ENCODE measurements around the gene SPATA13. TPM values are rescaled to one million over a fixed set of nuclear protein-coding genes. Genes with fewer than 3 reads are reported as not detected.

SPATA13 gene
- total RNA-seq, 1 experiment from 2014 or later, result 21.4 TPM

DNA sequence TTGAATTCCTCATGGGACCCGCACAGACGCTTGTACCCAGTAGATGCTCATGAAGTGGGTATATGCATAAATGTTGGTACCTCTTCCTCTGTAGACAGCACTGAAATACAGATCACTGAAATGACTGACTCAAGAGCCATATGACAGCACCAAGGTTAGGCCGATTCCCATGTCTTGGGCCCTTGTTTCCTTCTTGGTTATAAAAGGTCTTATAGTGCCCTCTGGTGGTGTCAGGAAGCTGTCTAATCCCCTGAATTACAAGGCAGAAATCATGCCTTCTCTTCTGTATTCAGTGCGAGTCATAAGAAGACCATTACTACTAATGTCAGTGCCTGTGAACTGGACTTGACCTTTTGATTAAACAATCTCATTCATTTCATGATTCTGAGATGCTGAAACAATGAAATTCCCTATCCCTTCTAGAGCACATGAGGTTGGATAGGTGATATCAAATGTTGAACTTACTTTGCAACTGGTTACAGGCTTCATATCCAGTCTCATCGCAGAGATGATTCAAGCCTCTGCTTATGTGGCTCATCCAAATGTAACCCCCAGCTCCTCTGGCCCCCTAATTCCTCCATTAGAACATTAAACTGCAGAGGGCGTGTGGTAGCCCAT, 59.7 kb downstream of the SPATA13 start:
- H3K9me2 ChIP-seq (ENCODE audit: insufficient read depth), result no peaks in the 10 kb centered on the region
- peaks cover 24% of the 10 kb centered on the region for H3K79me2 ChIP-seq (ENCODE audit: insufficient read depth, low read length)
- no peak overlapping the region for H2AFZ ChIP-seq (ENCODE audit: low read depth, low read length, poor library complexity, severe bottlenecking)
- H3K9me3 ChIP-seq (ENCODE audit: control insufficient read depth in 1 of 2, insufficient read depth in 1 of 2, low read depth in 1 of 2, low read length in 2 of 2), result no peaks in the 10 kb centered on the region
- H3K9ac ChIP-seq (ENCODE audit: low read length), result no peak overlapping the region
- H3K27ac ChIP-seq (ENCODE audit: low read depth, low read length), result no peak overlapping the region
- peaks cover 0 to 4% of the 10 kb centered on the region in 2 experiments; a peak in 1 of 4 replicates for H3K36me3 ChIP-seq (ENCODE audit: control insufficient read depth in 1 of 2, insufficient read depth in 2 of 2, low read length in 2 of 2)
- intact Hi-C loops (cut with micrococcal nuclease), result loop anchor here (1.0 to 10.0 kb wide), 3 partner anchors 167 to 755 kb away; no protein-coding TSS in a partner anchor
- no peak overlapping the region for H3K4me2 ChIP-seq (ENCODE audit: low read length)
- no peaks in the 10 kb centered on the region for H3K27me3 ChIP-seq (ENCODE audit: insufficient read depth, low read length)
- CTCF ChIA-PET, result interaction anchor here (0.7 to 3.7 kb wide), 9 partner anchors 9 to 299 kb away, joined by 3 to 51 read pairs (median 5); no protein-coding TSS in a partner anchor
- no peak for TF ChIP-seq FOSL1 (IDR thresholded peaks at IDR 0.05; ENCODE audit: low read depth)
- no peak for TF ChIP-seq SRF (IDR thresholded peaks at IDR 0.05; ENCODE audit: low read depth)
- peak; percentile 91 for TF ChIP-seq RAD21 (IDR thresholded peaks at IDR 0.05; ENCODE audit: low read depth)
- no peak for TF ChIP-seq SIN3A (IDR thresholded peaks at IDR 0.05; ENCODE audit: low read depth)
- no peak for TF ChIP-seq YY1 (IDR thresholded peaks at IDR 0.05; ENCODE audit: extremely low read depth, insufficient replicate concordance, low read depth, low read length)
- no peak for TF ChIP-seq EZH2 (IDR thresholded peaks at IDR 0.05)
- peak; percentile 69 to 83 (median 81) for TF ChIP-seq CTCF (IDR thresholded peaks at IDR 0.05 in 2 of 3, conservative IDR thresholded peaks at IDR 0.05 in 1 of 3; ENCODE audit: borderline replicate concordance in 1 of 3, insufficient read depth in 1 of 3, low read depth in 2 of 3, low read length in 2 of 3)
- no peak for TF ChIP-seq ZNF274 (IDR thresholded peaks at IDR 0.05; ENCODE audit: low read depth, low read length)
- TF ChIP-seq POLR2AphosphoS5 (IDR thresholded peaks at IDR 0.05; ENCODE audit: low read depth, low read length), result no peak
- TF ChIP-seq JUND (IDR thresholded peaks at IDR 0.05), result no peak
- TF ChIP-seq, protein P1, sequence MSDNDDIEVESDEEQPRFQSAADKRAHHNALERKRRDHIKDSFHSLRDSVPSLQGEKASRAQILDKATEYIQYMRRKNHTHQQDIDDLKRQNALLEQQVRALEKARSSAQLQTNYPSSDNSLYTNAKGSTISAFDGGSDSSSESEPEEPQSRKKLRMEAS (IDR thresholded peaks at IDR 0.05), result no peak
- TF ChIP-seq ELF1 (IDR thresholded peaks at IDR 0.05; ENCODE audit: borderline replicate concordance, low read depth), result no peak
- BruUV-seq (replicated peaks), result no TSS peak
- POLR2A ChIA-PET, result no interaction called here
- ATAC-seq, result peak; percentile 94
- peaks cover 11 to 13% of the 10 kb centered on the region in 2 experiments; a peak in 3 of 4 replicates for H3K4me1 ChIP-seq (ENCODE audit: control insufficient read depth in 1 of 2, insufficient read depth in 2 of 2, low read length in 2 of 2)
- H3K4me3 ChIP-seq (replicated peaks in 1 of 2; ENCODE audit: low read depth in 1 of 2, low read length in 2 of 2), result no peak overlapping the region
- H4K20me1 ChIP-seq (ENCODE audit: insufficient read depth), result no peaks in the 10 kb centered on the region
- peak; percentile 70 for DNase-seq (ENCODE audit: low read depth, low spot score)
- RAD21 ChIA-PET (ENCODE audit: low non-redundant PET in 1 of 2, low total read pairs in 2 of 2, uncharacterized antibody in 2 of 2, unreplicated experiment in 2 of 2), result interaction anchor here (0.7 kb wide), 2 partner anchors 167 kb away, joined by 3 read pairs; no protein-coding TSS in a partner anchor

Measured in HCT116 (cell line).